ENCODE data around the gene RNU4-1. TPM values are rescaled to one million over a fixed set of nuclear protein-coding genes. Genes with fewer than 3 reads are reported as not detected.

The RNU4-1 gene
- 17.8 TPM for polyA plus RNA-seq (2012; ENCODE audit: insufficient read length, low read depth)

- TF ChIP-seq TAF1 (IDR thresholded peaks at IDR 0.05; ENCODE audit: borderline replicate concordance, insufficient read depth, low read length) (peak; percentile 48; the same call in 1 of the 2 replicates), FOXP2 (optimal IDR thresholded peaks at IDR 0.05; ENCODE audit: borderline replicate concordance, extremely low read depth, extremely low read length, insufficient read depth) (no peak), POLR2AphosphoS5 (IDR thresholded peaks at IDR 0.05; ENCODE audit: low read depth, low read length) (peak; percentile 100), REST (IDR thresholded peaks at IDR 0.05; ENCODE audit: insufficient read depth in 1 of 2, low read depth in 2 of 2, low read length in 2 of 2) (peak in 1 of 2 experiments; percentile 66; a peak in 1 of 4 replicates), SIN3A (IDR thresholded peaks at IDR 0.05; ENCODE audit: borderline replicate concordance, insufficient read depth, low read length) (peak; percentile 97)
These were observed at the start of gene RNU4-1 for GRCh38 chr12:120292661-120293531. Gene RNU4-1, minus strand, starts transcription at chr12:120293237.

DNA sequence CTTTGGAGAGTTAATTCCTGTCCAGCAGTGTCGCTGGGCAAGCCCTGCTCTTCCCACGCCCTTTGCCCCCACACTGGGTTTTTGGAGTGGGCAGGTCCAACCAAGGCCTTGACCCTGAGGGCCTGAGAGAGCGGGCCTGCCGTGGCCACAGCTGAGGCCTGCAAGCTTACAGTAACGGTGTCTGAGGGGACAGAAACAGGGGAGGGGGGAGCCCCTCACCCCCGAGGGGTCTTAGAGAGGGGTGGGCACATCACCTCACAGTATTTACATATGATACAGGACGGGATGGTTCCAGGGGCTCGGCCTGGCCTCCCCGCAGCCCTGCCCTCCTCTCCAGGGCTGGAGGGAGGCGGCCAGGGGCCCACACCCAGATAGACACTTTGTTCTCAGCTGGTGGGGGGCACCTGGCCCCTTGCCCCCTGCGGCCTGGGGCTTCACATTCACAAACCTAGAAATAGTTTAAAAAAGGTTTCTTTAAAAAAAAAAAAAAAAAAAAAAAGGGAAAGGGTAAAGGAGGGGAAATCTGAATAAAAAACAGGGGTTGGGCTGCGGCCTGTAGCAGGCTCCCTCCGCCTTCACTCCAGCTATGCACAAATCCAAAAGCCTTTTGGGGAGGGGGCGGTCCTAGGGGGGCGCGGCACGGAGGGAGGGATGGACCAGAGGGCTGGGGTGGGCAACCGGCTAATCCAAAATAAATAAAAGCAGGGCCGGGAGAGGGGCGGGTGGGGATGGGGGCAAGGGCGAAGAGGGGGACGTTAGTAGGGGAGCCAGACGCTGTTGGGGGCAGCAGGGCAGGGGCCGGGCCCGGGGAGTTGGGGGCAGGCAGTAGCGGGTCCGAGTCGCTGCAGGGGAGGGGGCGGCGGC, 49.4 kb upstream of the RNU4-1 start:
- TF ChIP-seq SIN3A (IDR thresholded peaks at IDR 0.05; ENCODE audit: borderline replicate concordance, insufficient read depth, low read length) (no peak), FOXP2 (optimal IDR thresholded peaks at IDR 0.05; ENCODE audit: borderline replicate concordance, extremely low read depth, extremely low read length, insufficient read depth) (no peak), REST (IDR thresholded peaks at IDR 0.05; ENCODE audit: insufficient read depth in 1 of 2, low read depth in 2 of 2, low read length in 2 of 2) (no peak), TAF1 (IDR thresholded peaks at IDR 0.05; ENCODE audit: borderline replicate concordance, insufficient read depth, low read length) (no peak), POLR2AphosphoS5 (IDR thresholded peaks at IDR 0.05; ENCODE audit: low read depth, low read length) (no peak)

DNA sequence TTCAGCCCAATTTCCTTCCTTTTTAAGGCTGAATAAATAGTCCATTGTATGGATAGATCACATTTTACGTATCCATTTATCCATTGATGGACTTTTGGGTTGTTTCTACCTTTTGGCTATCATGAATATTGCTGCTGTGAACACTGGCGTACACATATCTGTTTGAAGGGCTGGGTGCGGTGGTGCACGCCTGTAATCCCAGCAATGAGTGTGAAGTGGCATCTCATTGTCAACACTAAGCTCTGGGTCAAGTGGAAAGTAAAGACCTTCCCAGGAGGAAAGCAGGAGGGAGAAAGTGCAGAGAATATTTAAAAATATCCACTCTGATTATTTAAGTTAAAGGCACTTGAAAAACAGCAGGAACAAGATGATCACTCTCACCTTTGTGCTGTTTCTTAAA, 46.2 kb upstream of the RNU4-1 start:
- TF ChIP-seq SIN3A (IDR thresholded peaks at IDR 0.05; ENCODE audit: borderline replicate concordance, insufficient read depth, low read length) (no peak), FOXP2 (optimal IDR thresholded peaks at IDR 0.05; ENCODE audit: borderline replicate concordance, extremely low read depth, extremely low read length, insufficient read depth) (no peak), TAF1 (IDR thresholded peaks at IDR 0.05; ENCODE audit: borderline replicate concordance, insufficient read depth, low read length) (no peak), POLR2AphosphoS5 (IDR thresholded peaks at IDR 0.05; ENCODE audit: low read depth, low read length) (no peak), REST (IDR thresholded peaks at IDR 0.05; ENCODE audit: insufficient read depth in 1 of 2, low read depth in 2 of 2, low read length in 2 of 2) (no peak)

DNA sequence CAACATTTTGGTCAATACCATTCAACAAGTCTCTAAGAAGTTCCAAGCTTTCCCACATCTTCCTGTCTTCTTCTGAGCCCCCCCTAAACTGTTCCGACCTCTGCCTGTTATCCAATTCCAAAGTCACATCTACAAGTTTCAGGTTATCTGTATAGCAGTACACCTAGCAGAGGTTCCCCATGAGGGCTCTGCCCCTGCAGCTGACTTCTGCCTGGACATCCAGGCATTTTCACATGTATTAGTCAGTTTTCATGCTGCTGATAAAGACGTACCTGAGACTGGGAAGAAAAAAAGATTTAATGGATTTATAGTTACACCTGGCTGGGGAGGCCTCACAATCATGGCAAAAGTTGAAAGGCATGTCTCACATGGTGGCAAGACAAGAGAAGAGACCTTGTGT, 44.7 kb upstream of the RNU4-1 start:
- no peak for TF ChIP-seq FOXP2 (optimal IDR thresholded peaks at IDR 0.05; ENCODE audit: borderline replicate concordance, extremely low read depth, extremely low read length, insufficient read depth)
- TF ChIP-seq TAF1 (IDR thresholded peaks at IDR 0.05; ENCODE audit: borderline replicate concordance, insufficient read depth, low read length): no peak
- TF ChIP-seq REST (IDR thresholded peaks at IDR 0.05; ENCODE audit: insufficient read depth in 1 of 2, low read depth in 2 of 2, low read length in 2 of 2): no peak
- no peak for TF ChIP-seq POLR2AphosphoS5 (IDR thresholded peaks at IDR 0.05; ENCODE audit: low read depth, low read length)
- no peak for TF ChIP-seq SIN3A (IDR thresholded peaks at IDR 0.05; ENCODE audit: borderline replicate concordance, insufficient read depth, low read length)
